Upper lobe of left lung (tissue), 4 donors: Measurements from ENCODE around the gene FNDC3B.

ENCODE experiments used
- EP300 ChIP-seq, 4 donors: sonication (generic); formaldehyde crosslinking; IDR thresholded peaks; one replicate each; pipeline ENCODE4 v1.5.1; 2017; ENCODE audit warnings: antibody characterized with exemption in 4 of 4, control low read depth in 2 of 4
- TF ChIP-seq, protein P1 (sequence below), 6 experiments: fragments of 450-650 bp in 4 of 6; fragments of 200-600 bp in 2 of 6; sonication (generic) in 2 of 6; IDR thresholded peaks; one replicate each; pipeline ENCODE4 v1.5.1; 2016 to 2019; ENCODE audit warnings: antibody characterized with exemption in 6 of 6

DNA sequence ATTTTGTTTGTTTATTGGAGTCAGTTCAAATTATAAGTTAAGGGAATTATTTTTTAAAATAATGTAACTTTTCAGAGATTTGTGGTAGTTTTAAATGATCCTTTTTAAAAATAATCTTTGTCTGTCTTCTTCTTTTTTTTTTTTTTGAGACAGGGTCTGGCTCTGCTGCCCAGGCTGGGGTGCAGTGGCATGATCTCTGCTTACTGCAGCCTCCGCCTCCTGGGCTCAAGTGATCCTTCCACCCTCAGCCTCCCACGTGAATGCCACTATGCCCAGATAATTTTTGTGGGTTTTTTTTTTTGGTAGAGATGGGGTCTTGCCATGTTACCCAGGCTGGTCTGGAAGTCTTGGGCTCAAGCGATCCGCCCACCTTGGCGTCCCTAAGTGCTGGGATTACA is 12.6 kb downstream of the FNDC3B start:
- TF ChIP-seq, protein P1, sequence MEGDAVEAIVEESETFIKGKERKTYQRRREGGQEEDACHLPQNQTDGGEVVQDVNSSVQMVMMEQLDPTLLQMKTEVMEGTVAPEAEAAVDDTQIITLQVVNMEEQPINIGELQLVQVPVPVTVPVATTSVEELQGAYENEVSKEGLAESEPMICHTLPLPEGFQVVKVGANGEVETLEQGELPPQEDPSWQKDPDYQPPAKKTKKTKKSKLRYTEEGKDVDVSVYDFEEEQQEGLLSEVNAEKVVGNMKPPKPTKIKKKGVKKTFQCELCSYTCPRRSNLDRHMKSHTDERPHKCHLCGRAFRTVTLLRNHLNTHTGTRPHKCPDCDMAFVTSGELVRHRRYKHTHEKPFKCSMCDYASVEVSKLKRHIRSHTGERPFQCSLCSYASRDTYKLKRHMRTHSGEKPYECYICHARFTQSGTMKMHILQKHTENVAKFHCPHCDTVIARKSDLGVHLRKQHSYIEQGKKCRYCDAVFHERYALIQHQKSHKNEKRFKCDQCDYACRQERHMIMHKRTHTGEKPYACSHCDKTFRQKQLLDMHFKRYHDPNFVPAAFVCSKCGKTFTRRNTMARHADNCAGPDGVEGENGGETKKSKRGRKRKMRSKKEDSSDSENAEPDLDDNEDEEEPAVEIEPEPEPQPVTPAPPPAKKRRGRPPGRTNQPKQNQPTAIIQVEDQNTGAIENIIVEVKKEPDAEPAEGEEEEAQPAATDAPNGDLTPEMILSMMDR (IDR thresholded peaks at IDR 0.05) = no peak
- no peak for TF ChIP-seq EP300 (IDR thresholded peaks at IDR 0.05)
